Measurements from ENCODE around the gene EXOC4. TPM values are rescaled to one million over a fixed set of nuclear protein-coding genes. Genes with fewer than 3 reads are reported as not detected.
A peak's percentile ranks its signal among the peaks of the same experiment; 100 is the strongest.
"Not testable (repeated sequence)": the region's sequence is repeated elsewhere in the genome, so short reads cannot be mapped to it uniquely, and the experiment has no call there.

EXOC4 gene
- total RNA-seq, 4 donors from 2014 or later = 30.7 to 62.4 (median 40.4) TPM

- TF ChIP-seq, protein P1, sequence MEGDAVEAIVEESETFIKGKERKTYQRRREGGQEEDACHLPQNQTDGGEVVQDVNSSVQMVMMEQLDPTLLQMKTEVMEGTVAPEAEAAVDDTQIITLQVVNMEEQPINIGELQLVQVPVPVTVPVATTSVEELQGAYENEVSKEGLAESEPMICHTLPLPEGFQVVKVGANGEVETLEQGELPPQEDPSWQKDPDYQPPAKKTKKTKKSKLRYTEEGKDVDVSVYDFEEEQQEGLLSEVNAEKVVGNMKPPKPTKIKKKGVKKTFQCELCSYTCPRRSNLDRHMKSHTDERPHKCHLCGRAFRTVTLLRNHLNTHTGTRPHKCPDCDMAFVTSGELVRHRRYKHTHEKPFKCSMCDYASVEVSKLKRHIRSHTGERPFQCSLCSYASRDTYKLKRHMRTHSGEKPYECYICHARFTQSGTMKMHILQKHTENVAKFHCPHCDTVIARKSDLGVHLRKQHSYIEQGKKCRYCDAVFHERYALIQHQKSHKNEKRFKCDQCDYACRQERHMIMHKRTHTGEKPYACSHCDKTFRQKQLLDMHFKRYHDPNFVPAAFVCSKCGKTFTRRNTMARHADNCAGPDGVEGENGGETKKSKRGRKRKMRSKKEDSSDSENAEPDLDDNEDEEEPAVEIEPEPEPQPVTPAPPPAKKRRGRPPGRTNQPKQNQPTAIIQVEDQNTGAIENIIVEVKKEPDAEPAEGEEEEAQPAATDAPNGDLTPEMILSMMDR (IDR thresholded peaks at IDR 0.05) = no peak
- no peak for TF ChIP-seq POLR2A (IDR thresholded peaks at IDR 0.05)
- H3K4me3 ChIP-seq = no peak overlapping the region
- no peak for DNase-seq
- no peaks in the 10 kb centered on the region for H3K36me3 ChIP-seq
- intact Hi-C loops (cut with DNase I) = no loop called here
- H3K27ac ChIP-seq = no peak overlapping the region
- no peaks in the 10 kb centered on the region for H3K27me3 ChIP-seq
- no peaks in the 10 kb centered on the region for H3K9me3 ChIP-seq
- H3K4me1 ChIP-seq = peaks cover 0 to 15% (median 0%) of the 10 kb centered on the region in 3 donors
- 93 to 95% methylated on average over 5 of the region's 5 CpGs for WGBS, 2 donors
Measured at GRCh38 chr7:133638857-133639256, 386.0 kb downstream of the EXOC4 start.

DNA sequence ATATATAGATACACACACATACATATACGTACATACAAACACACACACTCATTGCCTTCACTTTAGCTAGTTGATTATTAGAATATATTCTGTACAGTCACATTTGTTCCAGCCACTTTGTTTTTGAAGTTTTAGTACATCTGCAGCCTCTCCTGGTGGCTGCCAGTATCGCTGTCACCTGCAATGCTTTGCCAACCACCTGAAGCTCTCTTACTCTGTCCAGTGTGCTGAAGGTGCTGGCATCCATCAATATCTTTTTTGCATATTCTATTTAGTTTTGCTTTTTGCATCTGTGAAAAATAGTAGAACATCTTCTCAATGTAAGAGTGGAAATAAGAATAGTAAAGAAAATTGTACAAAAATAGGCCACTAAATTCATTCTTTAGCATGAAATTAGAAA is 388.6 kb downstream of the EXOC4 start:
- WGBS, 2 donors = 92 to 95% methylated on average over 2 of the region's 2 CpGs
- TF ChIP-seq, protein P1 (IDR thresholded peaks at IDR 0.05) = peak in 1 of 6 experiments; percentile 36
- TF ChIP-seq POLR2A (IDR thresholded peaks at IDR 0.05) = no peak
- H3K27me3 ChIP-seq = no peaks in the 10 kb centered on the region

GRCh38 chr7:133642907-133643306 is 390.0 kb downstream of the EXOC4 start:
- Histone ChIP-seq H3K9me3 (no peaks in the 10 kb centered on the region), H3K4me1 (peaks cover 3 to 13% (median 4%) of the 10 kb centered on the region in 3 donors), H3K36me3 (no peaks in the 10 kb centered on the region), H3K27me3 (no peaks in the 10 kb centered on the region), H3K27ac (no peak overlapping the region), H3K4me3 (no peak overlapping the region)
- TF ChIP-seq, protein P1 (IDR thresholded peaks at IDR 0.05) = no peak
- no peak for TF ChIP-seq POLR2A (IDR thresholded peaks at IDR 0.05)
- intact Hi-C loops (cut with DNase I) = no loop called here
- no peak for DNase-seq
- 47 to 72% methylated on average over 1 to 2 of the region's 2 CpGs for WGBS, 2 donors

More for the DNA sequence above, 388.6 kb downstream of the EXOC4 start:
- intact Hi-C loops (cut with DNase I) = no loop called here
- Histone ChIP-seq H3K27ac (no peak overlapping the region), H3K9me3 (no peaks in the 10 kb centered on the region), H3K4me1 (peaks cover 3 to 10% (median 4%) of the 10 kb centered on the region in 3 donors), H3K36me3 (no peaks in the 10 kb centered on the region), H3K4me3 (no peak overlapping the region)
- DNase-seq = no peak

GRCh38 chr7:133643652-133644051 is 390.8 kb downstream of the EXOC4 start:
- H3K9me3 ChIP-seq; H3K36me3 ChIP-seq; intact Hi-C loops (cut with DNase I); H3K27me3 ChIP-seq; H3K27ac ChIP-seq; DNase-seq; H3K4me3 ChIP-seq: not testable (repeated sequence)
- 89 to 93% methylated on average over 5 of the region's 5 CpGs for WGBS, 2 donors
- peaks cover 3 to 13% (median 4%) of the 10 kb centered on the region in 3 donors for H3K4me1 ChIP-seq

DNA sequence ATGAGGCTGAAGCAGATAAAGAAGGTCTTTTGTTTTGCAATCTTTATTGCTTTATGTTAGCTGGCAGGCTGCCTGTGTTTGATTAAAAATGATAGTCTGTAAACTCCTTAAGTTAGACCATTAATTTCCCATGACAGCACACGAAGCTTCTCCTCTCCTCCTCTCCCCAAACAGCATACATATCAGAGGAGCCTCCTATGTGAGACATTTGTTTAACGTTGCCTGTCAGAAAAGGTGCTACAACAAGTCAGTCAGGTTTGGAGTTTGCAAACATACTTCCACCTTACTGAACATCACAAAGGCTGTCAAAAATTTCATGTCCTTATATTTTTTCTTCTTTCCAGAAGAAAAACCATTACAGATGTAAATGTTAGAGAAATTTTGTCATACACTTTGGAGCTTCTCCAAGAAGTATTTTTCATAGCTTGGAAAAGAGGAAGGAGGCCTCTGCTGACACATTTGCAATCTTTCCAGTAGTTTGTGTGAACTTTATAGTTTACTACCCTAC is 393.1 kb downstream of the EXOC4 start:
- no peak overlapping the region for H3K27ac ChIP-seq
- intact Hi-C loops (cut with DNase I) = no loop called here

More for the DNA sequence above, 393.1 kb downstream of the EXOC4 start:
- H3K27me3 ChIP-seq = no peaks in the 10 kb centered on the region
- DNase-seq = no peak
- 6 to 10% methylated on average over 2 of the region's 2 CpGs for WGBS, 2 donors
- no peak overlapping the region for H3K4me3 ChIP-seq
- H3K9me3 ChIP-seq = no peaks in the 10 kb centered on the region
- peaks cover 3 to 17% (median 4%) of the 10 kb centered on the region in 3 donors for H3K4me1 ChIP-seq
- no peak for TF ChIP-seq POLR2A (IDR thresholded peaks at IDR 0.05)
- TF ChIP-seq, protein P1 (IDR thresholded peaks at IDR 0.05) = no peak
- no peaks in the 10 kb centered on the region for H3K36me3 ChIP-seq
